Measurements from ENCODE around the gene JARID2. TPM values are rescaled to one million over a fixed set of nuclear protein-coding genes. Genes with fewer than 3 reads are reported as not detected.

Gene JARID2
- total RNA-seq, 1 experiment from 2014 or later, result 6.0 TPM

GRCh38 chr6:15244620-15245360 lies 1.1 kb upstream of the JARID2 start:
- in situ Hi-C loops (cut with HindIII; ENCODE audit: low pct_unique_long_range_greater_than_20kb, low sequenced_read_pairs), result no loop called here

DNA sequence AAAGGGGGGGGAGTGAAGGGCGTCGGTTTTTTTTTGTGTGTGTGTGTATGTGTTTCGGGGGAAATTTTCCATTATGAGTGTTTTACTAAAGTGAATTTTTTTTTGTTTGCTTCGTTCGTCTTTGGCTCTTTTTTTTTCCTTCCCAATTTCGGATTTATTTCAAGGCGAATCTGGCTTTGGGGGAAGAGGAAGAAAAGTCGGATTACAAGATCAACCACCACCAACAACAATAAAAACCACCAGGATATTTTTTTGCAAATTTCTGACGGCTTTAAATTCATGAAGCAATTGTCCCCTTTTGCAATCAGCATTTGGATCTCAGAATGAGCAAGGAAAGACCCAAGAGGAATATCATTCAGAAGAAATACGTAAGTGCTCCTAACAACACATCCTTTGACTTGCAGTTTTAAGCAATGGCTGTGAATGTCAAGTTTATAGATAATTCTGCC lies 372 bp downstream of the JARID2 start:
- ChIA-PET POLR2A (no interaction called here), CTCF (no interaction called here)
- Histone ChIP-seq H3K27ac (ENCODE audit: low read length) (peak overlapping the region; percentile 61), H3K36me3 (ENCODE audit: control insufficient read depth, insufficient read depth, low read length) (peaks cover 6% of the 10 kb centered on the region; the same call in 1 of the 2 replicates), H3K4me1 (ENCODE audit: control insufficient read depth, insufficient read depth, low read length) (peaks cover 18% of the 10 kb centered on the region), H3K4me3 (ENCODE audit: low read depth in 2 of 2, low read length in 2 of 2) (peak overlapping the region; percentile 77 to 81), H3K27me3 (ENCODE audit: control insufficient read depth, insufficient read depth, low read length) (no peaks in the 10 kb centered on the region), H3K9me3 (ENCODE audit: control insufficient read depth, insufficient read depth, low read depth, low read length) (no peaks in the 10 kb centered on the region)
- intact Hi-C loops (cut with micrococcal nuclease; ENCODE audit: unreplicated experiment), result loop anchor here (5.0 kb wide), 1 partner anchor 246 kb away; no protein-coding TSS in a partner anchor
- TF ChIP-seq, protein P1, sequence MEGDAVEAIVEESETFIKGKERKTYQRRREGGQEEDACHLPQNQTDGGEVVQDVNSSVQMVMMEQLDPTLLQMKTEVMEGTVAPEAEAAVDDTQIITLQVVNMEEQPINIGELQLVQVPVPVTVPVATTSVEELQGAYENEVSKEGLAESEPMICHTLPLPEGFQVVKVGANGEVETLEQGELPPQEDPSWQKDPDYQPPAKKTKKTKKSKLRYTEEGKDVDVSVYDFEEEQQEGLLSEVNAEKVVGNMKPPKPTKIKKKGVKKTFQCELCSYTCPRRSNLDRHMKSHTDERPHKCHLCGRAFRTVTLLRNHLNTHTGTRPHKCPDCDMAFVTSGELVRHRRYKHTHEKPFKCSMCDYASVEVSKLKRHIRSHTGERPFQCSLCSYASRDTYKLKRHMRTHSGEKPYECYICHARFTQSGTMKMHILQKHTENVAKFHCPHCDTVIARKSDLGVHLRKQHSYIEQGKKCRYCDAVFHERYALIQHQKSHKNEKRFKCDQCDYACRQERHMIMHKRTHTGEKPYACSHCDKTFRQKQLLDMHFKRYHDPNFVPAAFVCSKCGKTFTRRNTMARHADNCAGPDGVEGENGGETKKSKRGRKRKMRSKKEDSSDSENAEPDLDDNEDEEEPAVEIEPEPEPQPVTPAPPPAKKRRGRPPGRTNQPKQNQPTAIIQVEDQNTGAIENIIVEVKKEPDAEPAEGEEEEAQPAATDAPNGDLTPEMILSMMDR (IDR thresholded peaks at IDR 0.05), result no peak
- no peak for TF ChIP-seq SIN3A (IDR thresholded peaks at IDR 0.05; ENCODE audit: borderline replicate concordance, insufficient read depth, low read depth, low read length)
- TF ChIP-seq, protein P2, sequence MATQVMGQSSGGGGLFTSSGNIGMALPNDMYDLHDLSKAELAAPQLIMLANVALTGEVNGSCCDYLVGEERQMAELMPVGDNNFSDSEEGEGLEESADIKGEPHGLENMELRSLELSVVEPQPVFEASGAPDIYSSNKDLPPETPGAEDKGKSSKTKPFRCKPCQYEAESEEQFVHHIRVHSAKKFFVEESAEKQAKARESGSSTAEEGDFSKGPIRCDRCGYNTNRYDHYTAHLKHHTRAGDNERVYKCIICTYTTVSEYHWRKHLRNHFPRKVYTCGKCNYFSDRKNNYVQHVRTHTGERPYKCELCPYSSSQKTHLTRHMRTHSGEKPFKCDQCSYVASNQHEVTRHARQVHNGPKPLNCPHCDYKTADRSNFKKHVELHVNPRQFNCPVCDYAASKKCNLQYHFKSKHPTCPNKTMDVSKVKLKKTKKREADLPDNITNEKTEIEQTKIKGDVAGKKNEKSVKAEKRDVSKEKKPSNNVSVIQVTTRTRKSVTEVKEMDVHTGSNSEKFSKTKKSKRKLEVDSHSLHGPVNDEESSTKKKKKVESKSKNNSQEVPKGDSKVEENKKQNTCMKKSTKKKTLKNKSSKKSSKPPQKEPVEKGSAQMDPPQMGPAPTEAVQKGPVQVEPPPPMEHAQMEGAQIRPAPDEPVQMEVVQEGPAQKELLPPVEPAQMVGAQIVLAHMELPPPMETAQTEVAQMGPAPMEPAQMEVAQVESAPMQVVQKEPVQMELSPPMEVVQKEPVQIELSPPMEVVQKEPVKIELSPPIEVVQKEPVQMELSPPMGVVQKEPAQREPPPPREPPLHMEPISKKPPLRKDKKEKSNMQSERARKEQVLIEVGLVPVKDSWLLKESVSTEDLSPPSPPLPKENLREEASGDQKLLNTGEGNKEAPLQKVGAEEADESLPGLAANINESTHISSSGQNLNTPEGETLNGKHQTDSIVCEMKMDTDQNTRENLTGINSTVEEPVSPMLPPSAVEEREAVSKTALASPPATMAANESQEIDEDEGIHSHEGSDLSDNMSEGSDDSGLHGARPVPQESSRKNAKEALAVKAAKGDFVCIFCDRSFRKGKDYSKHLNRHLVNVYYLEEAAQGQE (IDR thresholded peaks at IDR 0.05; ENCODE audit: insufficient read depth in 1 of 2, low read depth in 2 of 2, low read length in 1 of 2), result no peak
- TF ChIP-seq POLR2AphosphoS5 (IDR thresholded peaks at IDR 0.05; ENCODE audit: low read depth, low read length), result no peak
- TF ChIP-seq TCF7L2 (IDR thresholded peaks at IDR 0.05; ENCODE audit: low read depth, low read length), result no peak
- DNase-seq (ENCODE audit: low read depth, low spot score) (no peak), ATAC-seq (no peak)
- BruUV-seq (replicated peaks), result TSS peak; percentile 57
- in situ Hi-C loops (cut with HindIII; ENCODE audit: low pct_unique_long_range_greater_than_20kb, low sequenced_read_pairs), result no loop called here

More at GRCh38 chr6:15244620-15245360, 1.1 kb upstream of the JARID2 start:
- peaks cover 6% of the 10 kb centered on the region; the same call in 1 of the 2 replicates for H3K36me3 ChIP-seq (ENCODE audit: control insufficient read depth, insufficient read depth, low read length)
- no peaks in the 10 kb centered on the region for H3K27me3 ChIP-seq (ENCODE audit: control insufficient read depth, insufficient read depth, low read length)
- H3K4me1 ChIP-seq (ENCODE audit: control insufficient read depth, insufficient read depth, low read length), result peaks cover 17% of the 10 kb centered on the region
- ATAC-seq (peak; percentile 55), DNase-seq (ENCODE audit: low read depth, low spot score) (no peak)
- POLR2A ChIA-PET, result no interaction called here
- no TSS peak for BruUV-seq (replicated peaks)
- TF ChIP-seq POLR2AphosphoS5 (IDR thresholded peaks at IDR 0.05; ENCODE audit: low read depth, low read length) (no peak), TCF7L2 (IDR thresholded peaks at IDR 0.05; ENCODE audit: low read depth, low read length) (no peak), SIN3A (IDR thresholded peaks at IDR 0.05; ENCODE audit: borderline replicate concordance, insufficient read depth, low read depth, low read length) (no peak)
- TF ChIP-seq, protein P2 (IDR thresholded peaks at IDR 0.05; ENCODE audit: insufficient read depth in 1 of 2, low read depth in 2 of 2, low read length in 1 of 2), result no peak
- CTCF ChIA-PET, result no interaction called here
- H3K9me3 ChIP-seq (ENCODE audit: control insufficient read depth, insufficient read depth, low read depth, low read length), result no peaks in the 10 kb centered on the region
- intact Hi-C loops (cut with micrococcal nuclease; ENCODE audit: unreplicated experiment), result loop anchor here (5.0 kb wide), 1 partner anchor 248 kb away; no protein-coding TSS in a partner anchor
- H3K4me3 ChIP-seq (ENCODE audit: low read depth in 2 of 2, low read length in 2 of 2), result peak overlapping the region; percentile 77 to 81
- 0 out of 2 replicates have a peak overlapping the region, but pooled peaks have one; percentile 51 for H3K27ac ChIP-seq (ENCODE audit: low read length)
